Skin epidermis (tissue), 12 donors: Measurements from ENCODE around the gene ZBTB20.

Source experiments
- H3K27ac ChIP-seq, 21 experiments: fragments of 200-600 bp; sonication (generic) in 11 of 21; one replicate each; pipeline ENCODE4 v1.5.0; 2020; ENCODE audit warnings: mild to moderate bottlenecking in 3 of 21, inconsistent platforms in 2 of 21, moderate library complexity in 2 of 21
- H3K4me3 ChIP-seq, 7 experiments: fragments of 200-600 bp; sonication (generic) in 2 of 7; one replicate each; pipeline ENCODE4 v1.5.0; 2020; ENCODE audit warnings: inconsistent platforms in 2 of 7, mild to moderate bottlenecking in 2 of 7, moderate library complexity in 1 of 7

The ZBTB20 gene

GRCh38 chr3:114285648-114286230, 861.3 kb downstream of the ZBTB20 start:
- Histone ChIP-seq H3K4me3 (no peak overlapping the region), H3K27ac (peak overlapping the region in 6 of 21 experiments; percentile 11 to 86 (median 62))

- peak overlapping the region in 1 of 21 experiments; percentile 86 for H3K27ac ChIP-seq
- no peak overlapping the region for H3K4me3 ChIP-seq
Observed at GRCh38 chr3:114284644-114285043, 862.4 kb downstream of the ZBTB20 start.
